SIG-M5 treated with dmso at 0.1 percent for 504 hours (cell line): Measurements from ENCODE around the gene ELOVL1.
A peak's percentile ranks its signal among the peaks of the same experiment; 100 is the strongest.

ENCODE experiments used
- DNase-seq: peaks from one replicate; lab custom pipeline; 2025; ENCODE audit not compliant: unreplicated experiment; lab: John Stamatoyannopoulos, UW

Gene ELOVL1

GRCh38 chr1:43331688-43332087 is 36.1 kb downstream of the ELOVL1 start:
- no peak for DNase-seq

GRCh38 chr1:43329995-43330751 is 37.6 kb downstream of the ELOVL1 start:
- DNase-seq = peak; percentile 49

GRCh38 chr1:43327549-43328292 is 40.1 kb downstream of the ELOVL1 start:
- DNase-seq = no peak

- DNase-seq = no peak
Measured at GRCh38 chr1:43325381-43325780, 42.4 kb downstream of the ELOVL1 start.

- DNase-seq = no peak
Measured at GRCh38 chr1:43324810-43325209, 43.0 kb downstream of the ELOVL1 start.

- no peak for DNase-seq
Measured at GRCh38 chr1:43322506-43322905, 45.3 kb downstream of the ELOVL1 start.

GRCh38 chr1:43321331-43321891 is 46.4 kb downstream of the ELOVL1 start:
- DNase-seq = no peak

GRCh38 chr1:43319766-43320165 is 48.0 kb downstream of the ELOVL1 start:
- no peak for DNase-seq

- no peak for DNase-seq
Measured at GRCh38 chr1:43319288-43319687, 48.5 kb downstream of the ELOVL1 start.

GRCh38 chr1:43318831-43319230 is 49.0 kb downstream of the ELOVL1 start:
- no peak for DNase-seq

- no peak for DNase-seq
Measured at GRCh38 chr1:43317817-43318471, 49.9 kb downstream of the ELOVL1 start.

- no peak for DNase-seq
Measured at GRCh38 chr1:43316738-43317520, 50.9 kb downstream of the ELOVL1 start.

- no peak for DNase-seq
Measured at GRCh38 chr1:43315963-43316737, 51.7 kb downstream of the ELOVL1 start.

GRCh38 chr1:43315481-43315880 is 52.3 kb downstream of the ELOVL1 start:
- no peak for DNase-seq

- DNase-seq = no peak
Measured at GRCh38 chr1:43314233-43314632, 53.6 kb downstream of the ELOVL1 start.

GRCh38 chr1:43313771-43314170 is 54.0 kb downstream of the ELOVL1 start:
- no peak for DNase-seq
